HepG2 (cell line): ENCODE measurements around the gene PLEKHG4B. TPM values are rescaled to one million over a fixed set of nuclear protein-coding genes. Genes with fewer than 3 reads are reported as not detected.

ENCODE experiments used
- ATAC-seq: fragments of 200-7000 bp; cut with Tn5 transposase; 3 replicates; pipeline ENCODE4 v1.9.1; 2020; ENCODE audit warnings: mild to moderate bottlenecking, moderate library complexity
- BruUV-seq: library from RNA; stranded (reverse); fragments of 400-500 nt; replicated peaks from 2 replicates; lab custom pipeline; 2021; lab: Mats Ljungman, UMichigan
- CTCF ChIA-PET: fragments of 300-600 bp; formaldehyde crosslinking; extraction: SDS; loops from one replicate; lab custom pipeline; 2021; ENCODE audit warnings: low total read pairs, inconsistent platforms, low intra/inter-chr PET ratio; lab: Yijun Ruan, JAX
- POLR2A ChIA-PET: fragments of 350-600 bp; sonication (Branson Sonifier 250); formaldehyde crosslinking; loops from one replicate; lab custom pipeline; 2020; ENCODE audit warnings: antibody characterized with exemption, inconsistent platforms; lab: Yijun Ruan, JAX
- DNase-seq: peaks from one replicate; pipeline ENCODE4 v3.0.0-alpha.2; 2015; ENCODE audit warnings: low spot score
- FAIRE-seq: peaks from 3 replicates; lab custom pipeline; 2011; peaks lifted over from hg19 to GRCh38; lab: Jason Lieb, UNC
- H2AFZ ChIP-seq: one replicate; pipeline ENCODE4 v1.6.1; 2011; ENCODE audit warnings: low read length, inconsistent platforms
- H3K27ac ChIP-seq: fragments of 300-600 bp; 3 replicates; pipeline ENCODE4 v1.8.0; 2011; ENCODE audit warnings: mixed run types, mild to moderate bottlenecking, mixed read lengths, low read length, inconsistent platforms; ENCODE audit not compliant: insufficient read depth; ENCODE audit errors: extremely low read length
- H3K27me3 ChIP-seq, 2 experiments: fragments of 200-600 bp in 1 of 2; 2 replicates in 1 of 2; 3 replicates in 1 of 2; pipeline versions ENCODE4 v1.6.0 to v1.8.0; 2011; ENCODE audit warnings: low read length in 2 of 2, mild to moderate bottlenecking in 2 of 2, moderate library complexity in 2 of 2, inconsistent platforms in 1 of 2; ENCODE audit not compliant: insufficient read depth in 2 of 2, control insufficient read depth in 1 of 2
- H3K36me3 ChIP-seq, 2 experiments: fragments of 200-600 bp in 1 of 2; replicated peaks in 1 of 2; 2 replicates in 1 of 2; 3 replicates in 1 of 2; pipeline versions ENCODE4 v1.5.1 to v1.8.0; 2011; ENCODE audit warnings: low read length in 2 of 2, inconsistent platforms in 1 of 2; ENCODE audit not compliant: insufficient read depth in 2 of 2, control insufficient read depth in 1 of 2
- H3K4me1 ChIP-seq: 2 replicates; pipeline ENCODE4 v1.5.1; 2012; ENCODE audit warnings: low read length, inconsistent platforms; ENCODE audit not compliant: insufficient read depth
- H3K4me2 ChIP-seq: 2 replicates; pipeline ENCODE4 v1.6.0; 2011; ENCODE audit warnings: low read depth, low read length, inconsistent platforms
- H3K4me3 ChIP-seq, 3 experiments: fragments of 200-600 bp in 1 of 3; sonication (generic), shearing (Covaris generic) in 1 of 3; replicated peaks in 1 of 3; 2 replicates each; pipeline ENCODE4 v1.5.1; 2011 to 2016; ENCODE audit warnings: low read length in 3 of 3, inconsistent platforms in 2 of 3, low read depth in 2 of 3, mild to moderate bottlenecking in 2 of 3, control low read depth in 1 of 3, mixed read lengths in 1 of 3; ENCODE audit not compliant: insufficient read depth in 1 of 3
- H3K79me2 ChIP-seq: one replicate; pipeline ENCODE4 v1.6.1; 2011; ENCODE audit warnings: low read length, inconsistent platforms; ENCODE audit not compliant: insufficient read depth
- H3K9ac ChIP-seq: 2 replicates; pipeline ENCODE4 v1.6.0; 2011; ENCODE audit warnings: mild to moderate bottlenecking, low read depth, low read length, inconsistent platforms; ENCODE audit not compliant: insufficient read depth
- H3K9me3 ChIP-seq: 2 replicates; pipeline ENCODE4 v1.5.1; 2012; ENCODE audit warnings: mild to moderate bottlenecking, low read length
- H4K20me1 ChIP-seq: 2 replicates; pipeline ENCODE4 v1.6.0; 2011; ENCODE audit warnings: inconsistent platforms, mild to moderate bottlenecking, low read length, moderate library complexity; ENCODE audit not compliant: insufficient read depth
- DPF2 ChIP-seq: sonication (generic); formaldehyde crosslinking; IDR thresholded peaks from 2 replicates; pipeline ENCODE4 v1.4.0; 2020; ENCODE audit warnings: mild to moderate bottlenecking, low read depth, missing genetic modification reagents, borderline replicate concordance
- HIC2 ChIP-seq: sonication (generic); formaldehyde crosslinking; IDR thresholded peaks from 2 replicates; pipeline ENCODE4 v1.9.0; 2022; ENCODE audit warnings: low read depth, missing genetic modification reagents
- NFIB ChIP-seq: sonication (generic); formaldehyde crosslinking; IDR thresholded peaks from 2 replicates; pipeline ENCODE4 v1.9.0; 2021; ENCODE audit warnings: missing genetic modification reagents, mild to moderate bottlenecking, borderline replicate concordance
- PRDM10 ChIP-seq: sonication (generic); formaldehyde crosslinking; IDR thresholded peaks from 2 replicates; pipeline ENCODE4 v1.4.0; 2020; ENCODE audit warnings: low read depth, missing genetic modification reagents
- RFX5 ChIP-seq: IDR thresholded peaks from 2 replicates; pipeline ENCODE4 v1.6.1; 2011; ENCODE audit warnings: low read depth, low read length, improper control_type of control experiment
- TEAD3 ChIP-seq: optimal IDR thresholded peaks from 2 replicates; pipeline ENCODE3; 2016; ENCODE audit warnings: borderline replicate concordance
- ZNF142 ChIP-seq: sonication (generic); formaldehyde crosslinking; IDR thresholded peaks from 2 replicates; pipeline ENCODE4 v1.4.0; 2020; ENCODE audit warnings: missing genetic modification reagents
- ZNF761 ChIP-seq: sonication (generic); formaldehyde crosslinking; conservative IDR thresholded peaks from 2 replicates; pipeline ENCODE4 v1.4.0; 2020; ENCODE audit warnings: mild to moderate bottlenecking, missing genetic modification reagents
- WGBS: methylation state at CpG from one replicate; pipeline ENCODE4 v1.1.6; 2017; ENCODE audit warnings: low lambda C conversion rate; 5-methylcytosine and 5-hydroxymethylcytosine counted together
- in situ Hi-C: cut with HindIII; loops from 2 replicates; pipeline ENCODE4 v1.10.0; 2017; ENCODE audit warnings: low pct_unique_long_range_greater_than_20kb; ENCODE audit not compliant: extremely low pct_ligation_motif_present
- intact Hi-C: fragments of 100-400 bp; cut with micrococcal nuclease; formaldehyde crosslinking; loops from one replicate; pipeline ENCODE4 v1.10.0; 2022; ENCODE audit not compliant: unreplicated experiment
- polyA plus RNA-seq, 8 experiments: library from polyadenylated mRNA; depleted of rRNA in 3 of 8; stranded (reverse) in 7 of 8; unstranded in 1 of 8; fragments of >200 nt; fragmentation: Illumina TruSeq in 4 of 8; extraction: Trizol in 4 of 8; gene quantifications; 2 replicates each; pipeline versions ENCODE4 v1.2.1 to v1.2.3, GENCODE V29; 2011 to 2016; ENCODE audit warnings: low read depth in 4 of 8, missing spikeins in 1 of 8, mixed read lengths in 1 of 8; ENCODE audit not compliant: insufficient read depth in 1 of 8
- total RNA-seq, 5 experiments: library from RNA; depleted of rRNA; stranded (reverse); fragments of >200 nt; fragmentation: Illumina TruSeq; extraction: Trizol; gene quantifications; 2 replicates each; pipeline ENCODE4 v1.2.3, GENCODE V29; 2016; ENCODE audit warnings: low read depth in 1 of 5

PLEKHG4B gene
- total and polyA plus RNA-seq, 2 of the 13 experiments (the other 11 are each of a cell fraction or from before 2014, with no cell fraction given): 0.09 TPM; not detected in 1

- TF ChIP-seq PRDM10 (CRISPR knock-in tag) (no peak), ZNF761 (no peak), DPF2 (CRISPR knock-in tag) (no peak), RFX5 (no peak), HIC2 (CRISPR knock-in tag) (no peak), NFIB (CRISPR knock-in tag) (no peak)
These were observed 10.5 kb upstream of the PLEKHG4B start (continued) for GRCh38 chr5:81391-82021.

GRCh38 chr5:82097-82496, 9.9 kb upstream of the PLEKHG4B start:
- ChIA-PET POLR2A (no interaction called here), CTCF (no interaction called here)
- Histone ChIP-seq H3K27ac (no peak overlapping the region), H4K20me1 (no peaks in the 10 kb centered on the region), H2AFZ (no peak overlapping the region), H3K4me3 (no peak overlapping the region), H3K27me3 (peaks cover 3 to 56% of the 10 kb centered on the region in 2 experiments; a peak in 4 of 5 replicates), H3K36me3 (no peaks in the 10 kb centered on the region), H3K4me2 (no peak overlapping the region), H3K9ac (no peak overlapping the region), H3K9me3 (no peaks in the 10 kb centered on the region), H3K4me1 (no peaks in the 10 kb centered on the region), H3K79me2 (no peaks in the 10 kb centered on the region)
- DNase-seq: peak; percentile 52
- peak; percentile 78 for ATAC-seq
- TF ChIP-seq TEAD3 (CRISPR knock-in tag): peak; percentile 79
- TF ChIP-seq ZNF142 (CRISPR knock-in tag): no peak
- FAIRE-seq: no peak
- 0% methylated on average over 4 of the region's 9 CpGs for WGBS
- intact Hi-C loops (no loop called here), in situ Hi-C loops (no loop called here)
- BruUV-seq: no TSS peak
